Upper lobe of left lung (tissue), 4 donors: ENCODE measurements around the gene DCAF15.

Experiments
- CTCF ChIP-seq, 6 experiments: fragments of 450-650 bp in 4 of 6; fragments of 200-600 bp in 2 of 6; sonication (generic) in 2 of 6; IDR thresholded peaks; one replicate each; pipeline ENCODE4 v1.5.1; 2016 to 2019; ENCODE audit warnings: antibody characterized with exemption in 6 of 6
- POLR2A ChIP-seq, 4 donors: fragments of 450-650 bp; IDR thresholded peaks; one replicate each; pipeline ENCODE4 v1.5.1; 2016 to 2017; ENCODE audit warnings: antibody characterized with exemption in 4 of 4, mild to moderate bottlenecking in 2 of 4
- POLR2AphosphoS5 ChIP-seq, 2 donors: sonication (generic); formaldehyde crosslinking; IDR thresholded peaks; one replicate each; pipeline ENCODE4 v1.5.1; 2017; ENCODE audit warnings: antibody characterized with exemption in 2 of 2

GRCh38 chr19:13923194-13923987 is 28.9 kb upstream of the DCAF15 start:
- TF ChIP-seq POLR2A (IDR thresholded peaks at IDR 0.05) (no peak), CTCF (IDR thresholded peaks at IDR 0.05) (no peak), POLR2AphosphoS5 (IDR thresholded peaks at IDR 0.05) (no peak)
